GM12892 (cell line): ENCODE measurements around the gene PRKAG2.

ENCODE experiments used
- DNase-seq: peaks from one replicate; pipeline ENCODE4 v3.0.0; 2011; ENCODE audit not compliant: insufficient read length
- FAIRE-seq: peaks from 2 replicates; lab custom pipeline; 2011; peaks lifted over from hg19 to GRCh38; lab: Jason Lieb, UNC
- POLR2A ChIP-seq: IDR thresholded peaks from 2 replicates; pipeline ENCODE4 v1.6.1; 2011; ENCODE audit warnings: low read depth, low read length, control low read depth
- POLR2AphosphoS5 ChIP-seq: IDR thresholded peaks from 2 replicates; pipeline ENCODE4 v1.6.1; 2011; ENCODE audit warnings: low read depth, low read length, control low read depth
- TAF1 ChIP-seq: IDR thresholded peaks from 2 replicates; pipeline ENCODE4 v1.6.1; 2011; ENCODE audit warnings: low read depth, mild to moderate bottlenecking, control low read depth, low read length, borderline replicate concordance

The PRKAG2 gene

DNA sequence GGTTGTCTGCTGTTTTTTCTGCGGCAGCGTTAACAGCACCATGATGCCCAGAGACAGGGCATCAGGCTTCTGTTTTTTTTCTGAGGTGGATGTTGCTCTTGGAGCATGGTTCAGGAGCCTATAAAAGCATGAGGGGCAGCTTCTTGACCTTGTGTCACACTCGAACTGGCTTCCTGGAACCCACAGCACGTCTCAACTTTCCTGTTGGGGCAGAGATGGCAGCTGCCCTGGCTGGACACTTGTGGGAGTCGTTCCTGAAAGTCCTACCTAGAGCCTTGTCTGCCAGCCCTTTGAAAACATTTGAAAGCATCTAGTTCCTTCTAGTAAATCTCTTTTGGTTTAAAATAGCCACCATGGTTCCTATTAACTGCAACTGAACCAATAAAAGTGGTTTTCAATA lies 28.9 kb upstream of the PRKAG2 start:
- TF ChIP-seq POLR2A (no peak), TAF1 (no peak), POLR2AphosphoS5 (no peak)
- no peak for DNase-seq
- no peak for FAIRE-seq

DNA sequence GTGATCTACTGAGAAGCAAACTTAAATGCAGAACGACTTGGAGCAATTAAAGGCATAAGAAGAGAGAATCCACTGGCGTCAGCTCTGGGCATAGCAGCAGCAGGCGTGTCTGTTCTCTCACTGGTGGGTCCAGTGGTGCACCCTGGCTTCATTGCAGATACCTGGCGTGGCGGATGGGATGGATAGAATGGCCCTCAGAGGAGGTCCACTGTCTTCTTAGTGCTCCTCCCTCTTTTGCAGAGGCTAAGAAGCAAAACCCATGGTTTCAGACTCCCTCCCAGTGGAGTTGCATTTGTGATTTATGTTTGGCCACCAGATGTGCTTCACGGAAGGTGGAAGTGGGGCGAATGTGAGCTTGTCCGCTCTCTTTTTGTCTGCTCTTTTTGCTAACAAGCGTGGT lies 28.4 kb upstream of the PRKAG2 start:
- DNase-seq (no peak), FAIRE-seq (no peak)
- TF ChIP-seq TAF1 = no peak

DNA sequence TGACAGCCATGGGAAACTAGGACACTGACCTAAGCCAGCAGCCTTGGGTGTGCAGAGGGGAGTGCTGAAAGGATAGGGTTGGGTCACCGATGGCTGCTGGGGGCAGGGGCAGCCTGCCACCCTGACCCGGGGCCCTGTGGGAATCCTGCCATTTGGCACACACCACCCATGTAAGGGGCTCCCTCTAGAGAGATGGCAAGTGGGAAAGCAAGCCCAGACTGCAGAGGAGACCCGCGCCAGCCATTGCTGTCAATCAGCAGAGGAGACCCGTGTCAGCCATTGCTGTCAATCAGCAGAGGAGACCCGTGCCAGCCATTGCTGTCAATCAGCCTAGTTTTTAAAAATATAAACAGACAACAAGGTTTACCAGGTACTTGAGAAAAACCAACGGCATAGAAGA lies 27.4 kb upstream of the PRKAG2 start:
- DNase-seq (no peak), FAIRE-seq (no peak)
- TF ChIP-seq POLR2A (no peak), TAF1 (no peak), POLR2AphosphoS5 (no peak)

DNA sequence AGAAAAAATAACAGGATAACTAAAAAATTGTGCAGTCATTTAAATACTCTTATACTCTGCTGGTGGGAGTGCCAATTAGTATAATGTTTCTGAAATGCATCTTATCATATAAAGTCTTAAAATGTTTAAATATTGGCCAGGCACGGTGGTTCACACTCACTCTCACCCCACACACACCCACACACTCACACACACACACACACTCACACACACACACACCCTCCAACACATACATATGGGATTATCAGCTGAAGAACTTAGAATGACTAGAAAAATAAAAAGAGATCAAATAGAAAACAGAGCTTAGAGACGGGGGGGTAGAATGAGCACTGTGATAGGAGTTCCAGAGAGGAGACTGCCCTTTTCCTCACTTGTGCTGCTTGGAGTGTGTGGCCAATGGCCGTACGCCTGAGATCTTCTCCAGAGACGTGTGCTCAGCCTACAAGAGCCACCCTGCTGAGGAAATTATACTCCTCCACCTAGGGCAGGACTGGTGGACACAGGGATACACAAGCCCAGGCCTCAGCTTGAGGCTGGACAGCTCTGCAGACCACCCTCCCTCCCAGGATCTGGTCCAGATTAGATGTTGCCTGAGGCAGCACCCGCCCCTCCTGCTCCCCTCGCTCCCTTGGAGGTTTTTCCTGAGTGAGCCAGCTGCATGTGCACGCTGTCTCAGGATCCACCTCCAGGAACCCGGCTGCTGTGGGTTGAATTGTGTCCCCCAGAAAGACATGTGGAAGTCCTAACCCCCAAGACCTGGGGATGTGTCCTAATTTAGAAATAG lies 26.5 kb upstream of the PRKAG2 start:
- no peak for TF ChIP-seq TAF1
- no peak for TF ChIP-seq POLR2A
- no peak for TF ChIP-seq POLR2AphosphoS5
- no peak for DNase-seq
- FAIRE-seq = no peak

DNA sequence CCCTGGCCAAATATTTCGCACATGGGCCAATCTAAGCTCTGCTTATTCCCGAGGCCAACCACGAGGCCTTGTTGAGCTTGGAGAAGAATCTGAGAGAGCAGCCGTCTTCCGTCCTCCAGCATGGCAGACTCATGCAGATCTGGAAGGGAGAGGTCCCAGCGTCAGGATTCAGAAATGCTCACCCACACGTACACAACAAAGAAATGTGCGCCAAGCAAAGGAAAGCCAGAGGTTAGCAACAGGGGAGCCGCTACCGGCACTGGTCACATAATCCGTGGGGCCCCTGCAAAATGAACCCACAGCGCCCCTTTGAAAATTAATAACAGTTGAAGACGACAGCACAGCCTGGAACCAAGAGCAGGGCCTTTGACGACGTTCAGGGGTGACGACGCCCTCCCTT lies 25.4 kb upstream of the PRKAG2 start:
- no peak for DNase-seq
- no peak for FAIRE-seq
- TF ChIP-seq POLR2A (no peak), TAF1 (no peak), POLR2AphosphoS5 (no peak)

DNA sequence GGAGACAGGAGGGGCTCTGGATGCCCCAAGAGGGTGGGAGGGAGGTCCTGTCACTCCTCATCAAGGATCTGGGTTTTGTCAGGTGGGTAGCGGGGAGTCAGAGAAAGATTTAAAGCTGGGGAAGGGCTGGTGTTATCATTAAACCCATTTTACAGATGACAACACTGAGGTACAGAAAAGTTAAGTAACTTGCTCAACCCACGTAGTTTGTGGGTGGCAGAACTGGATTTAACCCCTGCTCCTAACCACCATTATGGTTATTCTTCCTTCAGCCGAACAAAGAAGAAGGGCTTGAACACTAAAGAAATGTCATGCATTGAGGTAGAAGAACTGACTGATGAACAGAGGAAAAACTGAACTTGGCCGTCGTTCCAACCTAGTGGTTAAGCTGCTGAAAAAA lies 24.9 kb upstream of the PRKAG2 start:
- no peak for TF ChIP-seq POLR2AphosphoS5
- TF ChIP-seq TAF1 = no peak
- TF ChIP-seq POLR2A = no peak
- FAIRE-seq (no peak), DNase-seq (no peak)

DNA sequence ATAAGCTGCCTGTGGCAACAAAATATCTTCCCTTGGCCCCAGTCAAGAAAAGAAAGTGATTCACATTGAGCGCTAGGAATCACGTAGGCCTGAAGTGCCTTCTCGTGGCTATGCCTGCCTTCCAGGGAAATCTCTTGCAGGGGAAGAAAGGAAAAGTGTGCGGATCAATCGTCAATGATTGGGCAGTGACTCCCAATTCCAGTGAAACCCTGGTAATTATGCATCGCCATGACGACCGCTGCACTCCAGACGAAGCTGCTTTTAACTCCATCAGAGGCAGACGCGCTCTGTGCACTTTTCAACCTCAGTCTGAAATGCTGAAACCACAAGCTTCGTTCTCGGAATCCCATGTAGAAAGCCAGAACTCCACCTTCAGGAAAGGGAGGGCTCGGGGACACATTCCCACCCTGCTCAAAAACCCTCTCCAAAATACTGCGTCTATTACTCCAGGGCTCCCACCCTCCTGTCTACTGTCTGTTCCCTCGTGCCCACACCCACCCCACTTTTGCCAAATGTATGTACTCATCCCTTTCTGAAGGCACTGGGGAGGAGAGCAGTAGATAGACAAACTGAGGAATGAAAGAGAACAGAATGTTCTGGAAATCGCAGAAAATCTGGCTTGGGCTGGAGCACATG lies 24.2 kb upstream of the PRKAG2 start:
- FAIRE-seq (no peak), DNase-seq (no peak)
- TF ChIP-seq POLR2AphosphoS5 (no peak), TAF1 (no peak), POLR2A (no peak)

DNA sequence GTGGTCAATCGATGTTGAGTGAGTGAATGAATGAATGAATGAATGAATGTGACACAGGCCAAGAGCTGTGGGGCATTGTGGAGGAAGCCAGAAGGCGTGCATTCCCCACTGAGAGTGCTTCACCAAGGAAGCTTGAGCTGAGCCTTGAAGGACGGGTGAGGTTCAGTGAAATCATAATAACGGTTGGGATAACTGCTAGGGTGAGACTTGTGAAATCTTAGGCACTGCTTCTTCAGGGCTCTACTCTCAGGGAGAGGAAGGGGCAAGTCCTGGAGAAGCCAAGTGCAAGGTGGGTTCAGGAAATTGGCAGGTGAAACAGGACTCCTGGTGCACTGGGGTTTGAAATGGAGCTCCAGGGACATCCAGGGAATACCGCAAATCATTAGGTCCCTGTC lies 23.7 kb upstream of the PRKAG2 start:
- no peak for FAIRE-seq
- no peak for DNase-seq
- TF ChIP-seq POLR2AphosphoS5 (no peak), POLR2A (no peak)

DNA sequence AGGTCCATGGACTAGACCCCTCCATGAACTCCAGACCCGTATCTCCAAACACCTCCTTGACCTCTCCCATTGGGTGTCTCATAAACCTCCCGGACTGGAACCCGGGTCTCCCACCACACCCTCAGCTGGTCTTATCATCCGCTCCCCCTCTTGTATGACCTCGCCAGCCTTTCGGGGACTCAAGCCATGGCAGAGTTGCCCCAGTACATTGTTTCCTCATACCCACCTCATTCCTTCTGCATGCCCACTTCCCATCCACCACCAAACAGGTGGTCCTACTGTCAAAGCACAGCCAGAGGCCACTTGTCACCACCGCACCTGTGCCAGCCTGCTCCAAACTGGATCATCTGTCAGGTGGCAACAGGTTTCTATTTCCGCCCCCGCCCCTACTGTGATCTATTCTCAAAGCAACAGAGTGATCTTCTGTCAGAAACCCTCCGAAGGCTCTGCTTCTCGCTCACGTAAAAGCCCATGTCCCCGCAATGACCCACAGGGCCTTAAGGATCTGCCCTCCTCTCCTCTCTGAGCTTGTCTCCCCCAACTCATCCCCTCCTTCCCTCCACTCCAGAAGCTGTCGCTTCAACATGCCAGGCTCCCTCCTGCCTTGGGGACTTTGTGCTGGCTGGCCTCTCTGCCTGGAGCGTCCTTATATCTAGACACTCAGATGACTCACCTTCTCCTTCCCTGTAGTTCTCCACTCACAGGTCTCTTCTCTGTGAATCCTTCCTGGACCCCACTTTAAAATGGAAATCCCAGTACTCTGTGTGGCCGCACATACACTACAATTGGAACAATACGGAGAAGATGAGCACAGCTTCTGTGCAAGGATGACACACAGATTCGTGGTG lies 22.8 kb upstream of the PRKAG2 start:
- DNase-seq = no peak
- TF ChIP-seq POLR2A (no peak), POLR2AphosphoS5 (no peak), TAF1 (no peak)
- FAIRE-seq = no peak

DNA sequence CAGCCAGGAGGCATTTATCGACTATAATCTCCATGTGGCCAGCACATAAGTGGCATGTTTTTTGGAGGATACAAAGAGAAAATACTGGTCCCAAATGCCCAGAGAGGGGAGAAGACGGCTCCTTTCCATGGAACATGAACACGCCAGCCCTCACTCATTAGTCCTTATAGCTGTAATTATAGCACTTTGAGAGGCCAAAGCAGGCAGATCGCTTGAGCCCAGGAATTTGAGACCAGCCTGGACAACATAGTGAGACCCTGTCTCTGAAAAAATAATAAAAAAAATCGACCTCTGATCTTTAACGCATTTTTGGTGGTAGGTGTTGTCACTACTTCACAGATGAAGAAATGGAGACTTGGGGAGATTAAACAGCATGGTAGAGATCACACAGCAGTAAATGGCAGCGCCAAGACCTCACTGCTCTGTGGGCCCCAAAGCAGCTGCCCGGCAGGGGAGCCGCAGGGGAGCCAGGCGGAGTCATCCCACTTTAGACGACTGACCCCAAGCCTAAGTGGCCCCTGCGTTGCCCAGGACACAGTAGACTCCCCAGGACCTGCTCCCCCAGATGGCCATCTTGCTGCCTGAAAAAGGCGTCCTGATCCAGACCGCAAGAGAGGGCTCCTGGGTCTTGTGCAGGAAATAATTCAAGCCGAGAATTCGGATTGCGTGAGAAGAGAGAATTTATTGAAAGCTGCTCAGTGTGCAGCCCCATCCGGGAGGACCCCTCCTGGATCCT lies 21.2 kb upstream of the PRKAG2 start:
- no peak for FAIRE-seq
- no peak for DNase-seq
- TF ChIP-seq TAF1 (no peak), POLR2AphosphoS5 (no peak), POLR2A (no peak)

DNA sequence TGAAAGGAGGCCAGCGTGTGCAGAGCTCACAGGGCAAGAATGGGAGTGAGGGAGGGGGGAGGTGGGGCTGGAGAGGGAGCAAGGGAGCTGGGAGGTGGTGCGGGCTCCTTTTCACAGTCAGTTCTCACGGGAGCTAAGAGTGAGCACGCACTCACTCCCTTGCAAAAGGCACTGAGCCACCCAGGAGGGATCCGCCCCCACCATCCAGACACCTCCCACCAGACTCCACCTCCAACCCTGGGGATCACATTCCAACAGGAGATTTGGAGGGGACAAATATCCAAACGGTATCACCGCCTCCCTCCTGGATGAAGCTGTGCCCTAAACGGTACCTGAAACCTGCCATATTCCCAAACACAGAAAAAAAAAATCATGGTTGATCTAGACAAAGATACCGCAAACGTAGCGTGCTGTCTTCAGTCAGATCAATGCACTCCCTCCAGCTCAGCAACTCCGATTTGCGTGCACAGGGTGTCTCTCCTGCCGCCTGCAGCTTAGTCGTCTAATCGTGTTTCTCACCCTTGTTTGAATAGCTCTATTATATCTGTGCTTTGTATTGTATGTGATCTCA lies 20.3 kb upstream of the PRKAG2 start:
- FAIRE-seq (no peak), DNase-seq (no peak)
- no peak for TF ChIP-seq POLR2A
- no peak for TF ChIP-seq POLR2AphosphoS5
- no peak for TF ChIP-seq TAF1

DNA sequence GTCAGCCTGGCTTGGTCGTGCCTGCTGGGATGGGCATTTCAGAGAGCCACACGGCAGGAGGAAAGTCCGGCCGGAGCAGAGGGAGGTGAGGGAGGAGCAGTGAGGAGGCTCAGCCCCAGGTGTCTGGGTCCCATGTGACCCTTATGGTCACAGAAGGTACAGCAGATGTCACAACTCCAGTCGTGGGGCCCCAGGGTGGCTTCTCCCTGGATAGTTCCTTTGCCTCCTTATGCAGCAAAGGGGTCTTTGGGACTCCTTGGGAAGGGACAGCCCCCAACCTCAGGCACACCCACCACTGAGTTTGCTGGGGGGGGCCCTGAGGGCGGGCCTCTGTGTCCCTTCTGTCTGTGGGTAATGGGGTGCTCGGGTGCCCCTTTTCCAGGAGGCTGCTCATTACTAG lies 19.6 kb upstream of the PRKAG2 start:
- no peak for TF ChIP-seq POLR2A
- no peak for TF ChIP-seq TAF1
- no peak for TF ChIP-seq POLR2AphosphoS5
- DNase-seq (no peak), FAIRE-seq (no peak)
